Measurements from ENCODE around the gene DCDC1.

GRCh38 chr11:30814737-30815136 is 554.8 kb downstream of the DCDC1 start:
- TF ChIP-seq CTCF (IDR thresholded peaks at IDR 0.05; ENCODE audit: low read depth, low read length) (no peak), EZH2phosphoT487 (IDR thresholded peaks at IDR 0.05; ENCODE audit: low read depth) (no peak)
